AG09319 (cell line): ENCODE data around the gene UBE2E2.
A peak's percentile ranks its signal among the peaks of the same experiment; 100 is the strongest.
"Not testable (repeated sequence)": the region's sequence is repeated elsewhere in the genome, so short reads cannot be mapped to it uniquely, and the experiment has no call there.

Experiments
- DNase-seq: peaks from one replicate; pipeline ENCODE4 v3.0.0-alpha.2; 2010; ENCODE audit warnings: low read depth; ENCODE audit errors: extremely low read depth
- CTCF ChIP-seq: IDR thresholded peaks from 2 replicates; pipeline ENCODE4 v1.5.1; 2011; ENCODE audit warnings: low read depth, mild to moderate bottlenecking, inconsistent platforms, low read length, moderate library complexity

UBE2E2 gene

GRCh38 chr3:23324745-23325144, 121.6 kb downstream of the UBE2E2 start:
- peak; percentile 0 for DNase-seq
- TF ChIP-seq CTCF, result no peak

GRCh38 chr3:23325466-23326065, 122.4 kb downstream of the UBE2E2 start:
- DNase-seq, result no peak
- no peak for TF ChIP-seq CTCF

- no peak for DNase-seq
- TF ChIP-seq CTCF, result no peak
Measured at GRCh38 chr3:23329471-23330105, 126.5 kb downstream of the UBE2E2 start.

GRCh38 chr3:23330568-23330967, 127.4 kb downstream of the UBE2E2 start:
- TF ChIP-seq CTCF, result no peak
- DNase-seq, result no peak

GRCh38 chr3:23331141-23331935, 128.2 kb downstream of the UBE2E2 start:
- DNase-seq, result no peak
- TF ChIP-seq CTCF, result no peak

- DNase-seq, result no peak
- TF ChIP-seq CTCF, result no peak
Measured at GRCh38 chr3:23333633-23334032, 130.5 kb downstream of the UBE2E2 start.

GRCh38 chr3:23336853-23337252, 133.7 kb downstream of the UBE2E2 start:
- not testable (repeated sequence) for DNase-seq
